HG03045 (cell line): ENCODE measurements around the gene ENAH.

Experiments
- ATAC-seq: cut with Tn5 transposase; IDR thresholded peaks from one replicate; pipeline ENCODE4 v1.9.1; 2021; ENCODE audit warnings: mild to moderate bottlenecking, moderate library complexity; ENCODE audit not compliant: unreplicated experiment

ENAH gene

GRCh38 chr1:225441314-225442122, 211.4 kb downstream of the ENAH start:
- peak; percentile 36 for ATAC-seq

DNA sequence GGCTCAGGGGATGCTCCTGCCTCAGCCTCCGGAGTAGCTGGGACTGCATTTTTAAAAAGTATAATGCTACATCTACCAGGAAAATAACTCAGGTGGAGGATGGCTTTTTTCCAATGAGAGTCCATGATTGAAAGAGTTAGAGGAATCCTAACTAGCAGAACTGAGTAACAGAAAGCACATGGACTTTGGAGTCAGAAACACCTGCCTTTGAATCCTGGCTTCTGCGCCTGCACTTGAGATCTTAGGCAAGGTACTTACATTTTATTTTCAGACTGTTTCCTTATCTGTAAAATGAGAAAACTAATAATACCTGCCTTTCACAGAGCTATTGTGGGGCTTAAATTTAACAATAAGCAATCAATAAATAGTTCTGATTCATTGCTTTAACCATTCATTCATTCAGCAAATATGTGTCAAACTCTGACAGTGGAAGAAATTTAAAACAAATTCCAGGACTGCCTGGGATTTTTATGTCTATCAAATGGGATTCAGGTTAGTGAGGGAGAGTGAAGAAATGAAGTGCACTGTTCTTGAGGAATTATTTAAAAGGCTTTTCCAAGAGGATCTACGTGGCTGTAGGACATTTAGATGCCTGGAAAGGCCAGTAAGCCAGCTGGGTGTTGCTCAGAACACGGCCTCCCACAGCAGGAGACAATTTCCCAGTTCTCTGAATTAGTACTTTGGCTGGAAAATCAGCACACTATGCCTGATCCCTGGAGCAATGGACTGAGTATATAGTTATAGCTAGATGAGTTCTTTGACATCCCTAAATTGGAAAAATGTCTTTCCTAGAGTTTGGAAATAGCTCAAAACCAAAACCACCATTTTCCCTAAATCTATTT, 212.3 kb downstream of the ENAH start:
- ATAC-seq, result no peak

DNA sequence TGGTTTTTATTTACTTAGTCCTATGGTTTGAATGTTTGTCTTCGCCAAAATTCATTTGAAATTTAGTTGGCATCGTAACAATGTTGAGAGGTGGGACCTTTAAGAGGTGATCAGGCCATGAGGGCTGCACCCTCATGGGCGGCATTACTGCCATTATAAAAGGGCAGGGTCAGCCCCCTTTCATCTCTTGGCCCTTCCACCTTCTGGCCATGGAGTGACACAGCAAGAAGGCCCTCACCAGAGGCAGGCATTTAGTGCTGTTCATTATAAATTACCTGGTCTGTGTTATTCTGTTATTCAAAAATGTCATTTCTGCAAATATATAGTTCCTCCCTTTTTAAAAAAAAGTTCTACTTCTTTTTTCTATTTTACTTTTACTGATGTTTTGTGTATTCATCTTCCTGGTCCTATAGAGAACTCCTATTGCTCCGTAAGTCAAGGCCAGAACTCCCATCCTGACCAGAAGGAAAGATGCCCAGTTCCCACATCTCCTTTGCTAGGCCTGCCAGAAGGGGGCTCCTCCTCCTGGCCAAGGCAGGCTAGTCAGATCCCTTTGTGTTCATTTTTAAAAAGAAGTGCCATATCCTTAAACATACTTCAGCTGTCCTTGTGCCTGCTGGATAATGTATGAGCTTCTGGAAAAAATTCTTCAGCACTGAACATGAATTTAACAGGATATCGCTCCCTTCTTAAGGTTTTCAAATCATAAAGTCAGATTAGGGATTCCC, 215.0 kb downstream of the ENAH start:
- no peak for ATAC-seq
